Neural progenitor cell (in vitro differentiated cells): ENCODE results near the gene TSPOAP1. TPM values are rescaled to one million over a fixed set of nuclear protein-coding genes. Genes with fewer than 3 reads are reported as not detected.

ENCODE experiments used
- DNase-seq: peaks from one replicate; pipeline ENCODE4 v3.0.0-alpha.2; 2016; ENCODE audit warnings: low spot score
- H2AFZ ChIP-seq: fragments of 200-600 bp; sonication (generic); replicated peaks from 2 replicates; pipeline ENCODE4 v1.6.1; 2016; ENCODE audit warnings: antibody characterized with exemption
- H3F3A ChIP-seq: fragments of 200-600 bp; sonication (generic); 2 replicates; pipeline ENCODE4 v1.6.1; 2016; ENCODE audit warnings: antibody characterized with exemption, low read depth
- H3K27ac ChIP-seq: fragments of 200-600 bp; sonication (generic); 2 replicates; pipeline ENCODE4 v1.5.1; 2016; ENCODE audit warnings: mild to moderate bottlenecking
- H3K27me3 ChIP-seq: fragments of 200-600 bp; sonication (generic); 2 replicates; pipeline ENCODE4 v1.6.1; 2016; ENCODE audit warnings: mild to moderate bottlenecking, moderate library complexity
- H3K36me3 ChIP-seq: fragments of 200-600 bp; sonication (generic); 2 replicates; pipeline ENCODE4 v1.5.1; 2016
- H3K4me1 ChIP-seq: fragments of 200-600 bp; sonication (generic); 2 replicates; pipeline ENCODE4 v1.6.1; 2016; ENCODE audit warnings: mixed run types
- H3K4me2 ChIP-seq: fragments of 200-600 bp; sonication (generic); 2 replicates; pipeline ENCODE4 v1.6.1; 2016
- H3K4me3 ChIP-seq: fragments of 200-600 bp; sonication (generic); 2 replicates; pipeline ENCODE4 v1.5.1; 2016
- H3K79me2 ChIP-seq: fragments of 200-600 bp; sonication (generic); 2 replicates; pipeline ENCODE4 v1.6.1; 2016; ENCODE audit warnings: low read depth
- H3K9ac ChIP-seq: fragments of 200-600 bp; sonication (generic); 2 replicates; pipeline ENCODE4 v1.6.1; 2016
- H3K9me3 ChIP-seq: fragments of 200-600 bp; sonication (generic); 2 replicates; pipeline ENCODE4 v1.5.1; 2016; ENCODE audit warnings: low read depth
- H4K20me1 ChIP-seq: fragments of 200-600 bp; sonication (generic); 2 replicates; pipeline ENCODE4 v1.6.1; 2016; ENCODE audit warnings: low read depth
- H3K27ac Mint-ChIP-seq: 3 replicates; pipeline ENCODE4 v1.8.0; 2021; ENCODE audit warnings: mixed read lengths
- H3K27me3 Mint-ChIP-seq: 2 replicates; pipeline ENCODE4 v1.8.0; 2022; ENCODE audit warnings: low read depth, mild to moderate bottlenecking, inconsistent platforms, moderate library complexity, mixed read lengths; ENCODE audit not compliant: insufficient read depth
- H3K36me3 Mint-ChIP-seq: 3 replicates; pipeline ENCODE4 v1.8.0; 2021; ENCODE audit warnings: mixed read lengths
- H3K4me1 Mint-ChIP-seq: 3 replicates; pipeline ENCODE4 v1.8.0; 2021; ENCODE audit warnings: mixed read lengths
- H3K4me3 Mint-ChIP-seq: 3 replicates; pipeline ENCODE4 v1.8.0; 2021; ENCODE audit warnings: mild to moderate bottlenecking, moderate library complexity, mixed read lengths
- H3K9me3 Mint-ChIP-seq: 3 replicates; pipeline ENCODE4 v1.8.0; 2020; ENCODE audit warnings: mixed read lengths
- EZH2 ChIP-seq: fragments of 200-600 bp; sonication (generic); IDR thresholded peaks from 2 replicates; pipeline ENCODE4 v1.6.1; 2017; ENCODE audit warnings: antibody characterized with exemption, mild to moderate bottlenecking, moderate library complexity
- EZH2phosphoT487 ChIP-seq: fragments of 200-600 bp; sonication (generic); IDR thresholded peaks from 2 replicates; pipeline ENCODE4 v1.6.1; 2017; ENCODE audit warnings: antibody characterized with exemption
- total RNA-seq: library from RNA; depleted of rRNA; stranded (reverse); fragments of >200 nt; gene quantifications from 2 replicates; pipeline ENCODE4 v1.2.3, GENCODE V29; 2015; ENCODE audit warnings: low replicate concordance
- TF ChIP-seq, protein P1 (sequence below): fragments of 200-600 bp; sonication (generic); IDR thresholded peaks from 2 replicates; pipeline ENCODE4 v1.5.1; 2017; ENCODE audit warnings: antibody characterized with exemption, mild to moderate bottlenecking

Gene TSPOAP1
- total RNA-seq, 1 donor from 2014 or later = 13.8 TPM

DNA sequence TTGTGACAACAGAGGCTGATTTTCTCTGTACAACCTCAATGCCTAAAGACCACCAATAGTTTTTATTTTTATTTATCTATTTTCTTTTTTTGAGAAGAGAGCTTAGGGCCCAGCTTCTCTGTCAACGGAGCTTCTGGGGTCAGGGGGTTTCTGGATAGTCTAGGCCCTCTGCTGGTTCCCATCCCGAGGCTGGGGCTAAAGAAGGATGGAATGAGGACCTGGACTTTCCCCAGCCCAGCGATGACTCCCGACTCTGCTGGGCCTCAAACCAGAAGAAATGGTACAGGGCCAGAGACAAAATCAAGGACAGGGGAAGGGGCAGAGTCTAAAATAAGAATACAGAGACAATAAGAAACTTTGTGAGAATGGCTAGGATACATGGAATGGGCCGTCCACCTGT, 5.7 kb upstream of the TSPOAP1 start:
- Mint-ChIP-seq H3K4me3 (no peak overlapping the region), H3K4me1 (peaks cover 43% of the 10 kb centered on the region)

GRCh38 chr17:58333736-58334207, 5.2 kb upstream of the TSPOAP1 start:
- Histone ChIP-seq H2AFZ (no peak overlapping the region), H3K79me2 (no peaks in the 10 kb centered on the region), H3K9ac (no peak overlapping the region), H4K20me1 (no peaks in the 10 kb centered on the region), H3K4me3 (no peak overlapping the region), H3K27me3 (no peaks in the 10 kb centered on the region), H3K27ac (no peak overlapping the region), H3K36me3 (no peaks in the 10 kb centered on the region), H3K4me2 (no peak overlapping the region), H3K9me3 (no peaks in the 10 kb centered on the region), H3F3A (peaks cover 4% of the 10 kb centered on the region), H3K4me1 (peaks cover 21% of the 10 kb centered on the region)
- no peak for TF ChIP-seq EZH2
- no peak for TF ChIP-seq EZH2phosphoT487
- TF ChIP-seq, protein P1, sequence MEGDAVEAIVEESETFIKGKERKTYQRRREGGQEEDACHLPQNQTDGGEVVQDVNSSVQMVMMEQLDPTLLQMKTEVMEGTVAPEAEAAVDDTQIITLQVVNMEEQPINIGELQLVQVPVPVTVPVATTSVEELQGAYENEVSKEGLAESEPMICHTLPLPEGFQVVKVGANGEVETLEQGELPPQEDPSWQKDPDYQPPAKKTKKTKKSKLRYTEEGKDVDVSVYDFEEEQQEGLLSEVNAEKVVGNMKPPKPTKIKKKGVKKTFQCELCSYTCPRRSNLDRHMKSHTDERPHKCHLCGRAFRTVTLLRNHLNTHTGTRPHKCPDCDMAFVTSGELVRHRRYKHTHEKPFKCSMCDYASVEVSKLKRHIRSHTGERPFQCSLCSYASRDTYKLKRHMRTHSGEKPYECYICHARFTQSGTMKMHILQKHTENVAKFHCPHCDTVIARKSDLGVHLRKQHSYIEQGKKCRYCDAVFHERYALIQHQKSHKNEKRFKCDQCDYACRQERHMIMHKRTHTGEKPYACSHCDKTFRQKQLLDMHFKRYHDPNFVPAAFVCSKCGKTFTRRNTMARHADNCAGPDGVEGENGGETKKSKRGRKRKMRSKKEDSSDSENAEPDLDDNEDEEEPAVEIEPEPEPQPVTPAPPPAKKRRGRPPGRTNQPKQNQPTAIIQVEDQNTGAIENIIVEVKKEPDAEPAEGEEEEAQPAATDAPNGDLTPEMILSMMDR = no peak
- Mint-ChIP-seq H3K27me3 (peaks cover 5% of the 10 kb centered on the region), H3K9me3 (peaks cover 2% of the 10 kb centered on the region), H3K4me1 (peaks cover 43% of the 10 kb centered on the region), H3K27ac (peak overlapping the region; percentile 60), H3K36me3 (no peaks in the 10 kb centered on the region), H3K4me3 (no peak overlapping the region)
- no peak for DNase-seq

More for the DNA sequence above, 5.7 kb upstream of the TSPOAP1 start:
- H3K27me3 ChIP-seq = no peaks in the 10 kb centered on the region
- H3F3A ChIP-seq = no peaks in the 10 kb centered on the region
- H2AFZ ChIP-seq = no peak overlapping the region
- Mint-ChIP-seq H3K9me3 (peaks cover 2% of the 10 kb centered on the region), H3K27me3 (peaks cover 5% of the 10 kb centered on the region), H3K36me3 (no peaks in the 10 kb centered on the region), H3K27ac (peak overlapping the region; percentile 94)
- no peak overlapping the region for H3K4me3 ChIP-seq
- TF ChIP-seq EZH2 (no peak), EZH2phosphoT487 (no peak)
- TF ChIP-seq, protein P1 = no peak
- no peak for DNase-seq
- H3K4me1 ChIP-seq = peaks cover 21% of the 10 kb centered on the region
- H3K36me3 ChIP-seq = no peaks in the 10 kb centered on the region
- no peak overlapping the region for H3K27ac ChIP-seq
- H3K4me2 ChIP-seq = no peak overlapping the region
- H4K20me1 ChIP-seq = no peaks in the 10 kb centered on the region
- H3K9me3 ChIP-seq = no peaks in the 10 kb centered on the region
- no peak overlapping the region for H3K9ac ChIP-seq
- no peaks in the 10 kb centered on the region for H3K79me2 ChIP-seq

GRCh38 chr17:58332778-58333735, 4.5 kb upstream of the TSPOAP1 start:
- Histone ChIP-seq H4K20me1 (no peaks in the 10 kb centered on the region), H3F3A (peaks cover 8% of the 10 kb centered on the region), H3K4me1 (peaks cover 23% of the 10 kb centered on the region), H3K4me2 (no peak overlapping the region), H3K9ac (no peak overlapping the region), H3K4me3 (no peak overlapping the region), H3K79me2 (no peaks in the 10 kb centered on the region), H3K36me3 (no peaks in the 10 kb centered on the region), H3K27me3 (no peaks in the 10 kb centered on the region), H3K9me3 (no peaks in the 10 kb centered on the region), H3K27ac (no peak overlapping the region), H2AFZ (no peak overlapping the region)
- Mint-ChIP-seq H3K27ac (no peak overlapping the region), H3K9me3 (peaks cover 2% of the 10 kb centered on the region), H3K4me3 (no peak overlapping the region), H3K27me3 (peaks cover 5% of the 10 kb centered on the region), H3K4me1 (peaks cover 44% of the 10 kb centered on the region), H3K36me3 (no peaks in the 10 kb centered on the region)
- no peak for DNase-seq
- TF ChIP-seq EZH2phosphoT487 (no peak), EZH2 (no peak)
- TF ChIP-seq, protein P1 = no peak
